K562 (cell line): ENCODE measurements around the gene IZUMO4. TPM values are rescaled to one million over a fixed set of nuclear protein-coding genes. Genes with fewer than 3 reads are reported as not detected.
A peak's percentile ranks its signal among the peaks of the same experiment; 100 is the strongest.
"Not testable (repeated sequence)": the region's sequence is repeated elsewhere in the genome, so short reads cannot be mapped to it uniquely, and the experiment has no call there.

Experiments
- ATAC-seq: fragments of 200-7000 bp; cut with Tn5 transposase; 3 replicates; pipeline ENCODE4 v1.9.1; 2020; ENCODE audit warnings: moderate library complexity
- BruUV-seq: library from RNA; stranded (reverse); fragments of 400-500 nt; replicated peaks from 2 replicates; lab custom pipeline; 2021; lab: Mats Ljungman, UMichigan
- CTCF ChIA-PET: fragments of 300-600 bp; formaldehyde crosslinking; extraction: SDS; loops from one replicate; lab custom pipeline; 2021; ENCODE audit warnings: low intra/inter-chr PET ratio; lab: Yijun Ruan, JAX
- POLR2A ChIA-PET: fragments of 300-600, 350-650 bp; sonication (Branson Sonifier 250); formaldehyde crosslinking; extraction: SDS; loops from one replicate; lab custom pipeline; 2021; ENCODE audit warnings: antibody characterized with exemption, inconsistent platforms; lab: Yijun Ruan, JAX
- DNase-seq, 4 experiments: peaks; one replicate each; pipeline versions ENCODE4 v3.0.0 to v3.0.0-alpha.2; 2011 to 2018; ENCODE audit warnings: low spot score in 3 of 4, mixed read lengths in 3 of 4; ENCODE audit errors: extremely low read depth in 1 of 4
- FAIRE-seq: peaks from 2 replicates; lab custom pipeline; 2011; peaks lifted over from hg19 to GRCh38; lab: Jason Lieb, UNC
- H2AFZ ChIP-seq: 2 replicates; pipeline ENCODE4 v1.6.0; 2011; ENCODE audit warnings: low read depth, low read length, control low read depth, inconsistent platforms
- H3K27ac ChIP-seq: fragments of 200-600 bp; 3 replicates; pipeline ENCODE4 v1.8.0; 2011; ENCODE audit warnings: low read depth, mild to moderate bottlenecking, control low read depth, inconsistent platforms, low read length, moderate library complexity, mixed read lengths; ENCODE audit errors: extremely low read depth
- H3K27me3 ChIP-seq, 2 experiments: fragments of 300-600 bp in 1 of 2; 2 replicates in 1 of 2; 3 replicates in 1 of 2; pipeline versions ENCODE4 v1.6.0 to v1.8.0; 2011; ENCODE audit warnings: inconsistent platforms in 2 of 2, low read length in 2 of 2, mild to moderate bottlenecking in 1 of 2, mixed read lengths in 1 of 2, moderate library complexity in 1 of 2; ENCODE audit not compliant: control insufficient read depth in 2 of 2, insufficient read depth in 2 of 2
- H3K36me3 ChIP-seq: fragments of 300-600 bp; 3 replicates; pipeline ENCODE4 v1.8.0; 2011; ENCODE audit warnings: mild to moderate bottlenecking, low read length, inconsistent platforms; ENCODE audit not compliant: control insufficient read depth, insufficient read depth
- H3K4me1 ChIP-seq, 2 experiments: fragments of 200-600 bp in 1 of 2; replicated peaks in 1 of 2; 2 replicates in 1 of 2; 3 replicates in 1 of 2; pipeline versions ENCODE4 v1.5.1 to v1.8.0; 2011; ENCODE audit warnings: inconsistent platforms in 2 of 2, low read length in 2 of 2, mild to moderate bottlenecking in 1 of 2, mixed read lengths in 1 of 2, moderate library complexity in 1 of 2; ENCODE audit not compliant: control insufficient read depth in 2 of 2, insufficient read depth in 2 of 2
- H3K4me2 ChIP-seq: 2 replicates; pipeline ENCODE4 v1.6.1; 2011; ENCODE audit warnings: low read length, control low read depth, inconsistent platforms, mixed read lengths; ENCODE audit not compliant: insufficient read depth
- H3K4me3 ChIP-seq: fragments of 200-600 bp; sonication (generic), shearing (Covaris generic); 2 replicates; pipeline ENCODE4 v1.5.1; 2016; ENCODE audit warnings: control low read depth, inconsistent platforms
- H3K79me2 ChIP-seq: fragments of 200-600 bp; 3 replicates; pipeline ENCODE4 v1.8.0; 2011; ENCODE audit warnings: low read length, inconsistent platforms; ENCODE audit not compliant: control insufficient read depth, insufficient read depth
- H3K9ac ChIP-seq, 2 experiments: 2 replicates each; pipeline versions ENCODE4 v1.6.0 to v1.6.1; 2011; ENCODE audit warnings: low read depth in 2 of 2, low read length in 2 of 2, control low read depth in 1 of 2, inconsistent platforms in 1 of 2, mild to moderate bottlenecking in 1 of 2, mixed read lengths in 1 of 2; ENCODE audit not compliant: insufficient read depth in 1 of 2
- H3K9me1 ChIP-seq: one replicate; pipeline ENCODE4 v1.6.0; 2011; ENCODE audit warnings: inconsistent platforms, mild to moderate bottlenecking, low read length, moderate library complexity; ENCODE audit not compliant: control insufficient read depth, insufficient read depth
- H3K9me3 ChIP-seq: replicated peaks from 2 replicates; pipeline ENCODE4 v1.5.1; 2011; ENCODE audit warnings: low read depth, low read length, inconsistent platforms; ENCODE audit not compliant: control insufficient read depth, insufficient read depth
- H4K20me1 ChIP-seq: replicated peaks from 2 replicates; pipeline ENCODE4 v1.6.1; 2011; ENCODE audit warnings: low read length, inconsistent platforms, mixed read lengths; ENCODE audit not compliant: control insufficient read depth, insufficient read depth
- BRD4 ChIP-seq: fragments of 200-600 bp; sonication (generic); IDR thresholded peaks from 2 replicates; pipeline ENCODE4 v1.6.1; 2017; ENCODE audit warnings: inconsistent platforms
- FUS ChIP-seq: fragments of 200-400 bp; formaldehyde crosslinking; optimal IDR thresholded peaks from 2 replicates; pipeline ENCODE3; 2017; ENCODE audit warnings: low read depth, low read length
- POLR2A ChIP-seq: fragments of 450-650 bp; conservative IDR thresholded peaks from 2 replicates; pipeline ENCODE4 v1.6.1; 2016
- RBFOX2 ChIP-seq: fragments of 200-400 bp; formaldehyde crosslinking; IDR thresholded peaks from 2 replicates; pipeline ENCODE4 v1.6.1; 2017; ENCODE audit warnings: low read depth, mild to moderate bottlenecking, low read length, moderate library complexity
- SIN3B ChIP-seq: fragments of 450-650 bp; IDR thresholded peaks from 2 replicates; pipeline ENCODE4 v1.6.1; 2017; ENCODE audit warnings: low read depth, mild to moderate bottlenecking, moderate library complexity
- TAL1 ChIP-seq: fragments of 450-650 bp; IDR thresholded peaks from 2 replicates; pipeline ENCODE4 v1.6.1; 2016; ENCODE audit warnings: mild to moderate bottlenecking
- THRAP3 ChIP-seq: fragments of 450-650 bp; IDR thresholded peaks from 2 replicates; pipeline ENCODE4 v1.6.1; 2016; ENCODE audit warnings: mild to moderate bottlenecking, inconsistent platforms, borderline replicate concordance
- ZNF57 ChIP-seq: fragments of 450-650 bp; formaldehyde crosslinking; IDR thresholded peaks from 2 replicates; pipeline ENCODE4 v1.4.0; 2020; ENCODE audit warnings: mild to moderate bottlenecking, moderate library complexity
- ZNF609 ChIP-seq: sonication (generic); formaldehyde crosslinking; IDR thresholded peaks from 2 replicates; pipeline ENCODE4 v1.8.1; 2023; ENCODE audit warnings: missing genetic modification reagents, mild to moderate bottlenecking, borderline replicate concordance
- ZNF668 ChIP-seq: fragments of 250-450 bp; sonication (Bioruptor Pico); IDR thresholded peaks from 2 replicates; pipeline ENCODE4 v1.8.0; 2022; ENCODE audit warnings: mild to moderate bottlenecking, inconsistent platforms
- WGBS: fragments of 100-300 bp; shearing (Covaris generic); methylation state at CpG from one replicate; pipeline ENCODE4 v1.1.6; 2016; ENCODE audit warnings: low coverage, mixed read lengths; ENCODE audit not compliant: insufficient coverage; ENCODE audit errors: missing lambda C conversion rate; 5-methylcytosine and 5-hydroxymethylcytosine counted together
- in situ Hi-C: fragments of 300-500 bp; cut with MboI; formaldehyde crosslinking; loops from 4 replicates; pipeline ENCODE4 v1.15.0; 2018; ENCODE audit warnings: inconsistent platforms, mixed read lengths
- intact Hi-C: fragments of 100-400 bp; cut with micrococcal nuclease; formaldehyde crosslinking; loops from 2 replicates; pipeline ENCODE4 v1.14.2; 2022
- polyA plus RNA-seq, 8 experiments: library from polyadenylated mRNA; depleted of rRNA in 4 of 8; stranded (reverse) in 5 of 8; unstranded in 3 of 8; fragments of >200 nt; fragmentation: Nextera tagmentation in 2 of 8; fragmentation: Illumina TruSeq in 1 of 8; extraction: Ambion mirVana in 2 of 8; extraction: Trizol in 1 of 8; gene quantifications; 2 replicates each; pipeline versions ENCODE4 v1.2.1 to v1.2.3, GENCODE V29; 2011 to 2014; ENCODE audit warnings: inconsistent platforms in 1 of 8, missing spikeins in 1 of 8
- total RNA-seq, 7 experiments: library from RNA; depleted of rRNA in 6 of 7; stranded (reverse); fragments of >200 nt in 6 of 7; fragmentation: Illumina TruSeq in 2 of 7; extraction: Trizol in 2 of 7; gene quantifications; 2 replicates each; pipeline versions ENCODE4 v1.2.1 to v1.2.3, GENCODE V29; 2011 to 2021; ENCODE audit warnings: low replicate concordance in 1 of 7

Gene IZUMO4
- total and polyA plus RNA-seq, 9 of the 15 experiments (the other 6 are each of a cell fraction or from before 2014, with no cell fraction given) = 0.07 to 3.9 (median 1.2) TPM

- CTCF ChIA-PET, BruUV-seq, H3K27me3 ChIP-seq, FAIRE-seq, H3K27ac ChIP-seq, H3K4me2 ChIP-seq, H3K9ac ChIP-seq: not testable (repeated sequence)
- peaks cover 0 to 20% of the 10 kb centered on the region in 2 experiments; a peak in 2 of 5 replicates for H3K4me1 ChIP-seq
- peak; percentile 33; the same call in 1 of the 2 replicates for TF ChIP-seq RBFOX2
- TF ChIP-seq, all 486 proteins: peak for 1; not testable (repeated sequence) for 485
- 98% methylated on average over 31 of the region's 67 CpGs for WGBS
- H4K20me1 ChIP-seq, H3K4me3 ChIP-seq, H2AFZ ChIP-seq, H3K79me2 ChIP-seq, DNase-seq, H3K9me3 ChIP-seq, intact Hi-C loops, in situ Hi-C loops, ATAC-seq, H3K9me1 ChIP-seq: not testable (repeated sequence)
- POLR2A ChIA-PET = interaction anchor here (0.7 kb wide), 1 partner anchor 1329 kb away, joined by 3 read pairs; no protein-coding TSS in a partner anchor
- H3K36me3 ChIP-seq = peaks cover 73% of the 10 kb centered on the region; the same call in 2 of the 3 replicates
Observed at GRCh38 chr19:2131012-2131975, 34.6 kb downstream of the IZUMO4 start.

GRCh38 chr19:2132191-2132590, 35.5 kb downstream of the IZUMO4 start:
- 95% methylated on average over 12 of the region's 14 CpGs for WGBS
- ATAC-seq (no peak), FAIRE-seq (no peak), DNase-seq (no peak)
- H3K79me2 ChIP-seq = no peaks in the 10 kb centered on the region; the same call in 1 of the 3 replicates
- H2AFZ ChIP-seq = no peak overlapping the region
- CTCF ChIA-PET = no interaction called here
- H3K4me1 ChIP-seq = peaks cover 0 to 23% of the 10 kb centered on the region in 2 experiments; a peak in 2 of 5 replicates
- POLR2A ChIA-PET = interaction anchor here (0.7 kb wide), 1 partner anchor 1328 kb away, joined by 3 read pairs; no protein-coding TSS in a partner anchor
- H3K9me3 ChIP-seq = no peaks in the 10 kb centered on the region
- H3K9ac ChIP-seq = no peak overlapping the region
- no peak overlapping the region for H3K4me2 ChIP-seq
- H3K4me3 ChIP-seq = no peak overlapping the region
- no peaks in the 10 kb centered on the region for H3K9me1 ChIP-seq
- in situ Hi-C loops (no loop called here), intact Hi-C loops (no loop called here)
- no peaks in the 10 kb centered on the region for H3K27me3 ChIP-seq
- no TSS peak for BruUV-seq
- H3K36me3 ChIP-seq = peaks cover 75% of the 10 kb centered on the region; the same call in 2 of the 3 replicates
- H3K27ac ChIP-seq = no peak overlapping the region
- H4K20me1 ChIP-seq = no peaks in the 10 kb centered on the region
- TF ChIP-seq BRD4 (no peak), ZNF668 (CRISPR knock-in tag) (no peak), FUS (no peak), SIN3B (no peak), TAL1 (no peak), ZNF609 (no peak), ZNF57 (CRISPR knock-in tag) (no peak), POLR2A (no peak), THRAP3 (no peak)
